Duodenal mucosa (tissue), 2 donors: ENCODE measurements around the gene GOLGA6A.
"Not testable (repeated sequence)": the region's sequence is repeated elsewhere in the genome, so short reads cannot be mapped to it uniquely, and the experiment has no call there.

ENCODE experiments used
- H3K27ac ChIP-seq: one replicate; pipeline ENCODE4 v1.7.0; 2013; ENCODE audit warnings: low read depth, low read length
- H3K27me3 ChIP-seq, 2 donors: one replicate each; pipeline ENCODE4 v1.7.0; 2013; ENCODE audit warnings: low read length in 2 of 2, control low read depth in 1 of 2; ENCODE audit not compliant: insufficient read depth in 2 of 2, control insufficient read depth in 1 of 2
- H3K36me3 ChIP-seq, 2 donors: one replicate each; pipeline ENCODE4 v1.7.0; 2013; ENCODE audit warnings: low read length in 2 of 2, control low read depth in 1 of 2; ENCODE audit not compliant: insufficient read depth in 2 of 2, control insufficient read depth in 1 of 2
- H3K4me1 ChIP-seq, 2 donors: one replicate each; pipeline ENCODE4 v1.7.0; 2013; ENCODE audit warnings: low read length in 2 of 2, control low read depth in 1 of 2; ENCODE audit not compliant: insufficient read depth in 2 of 2, control insufficient read depth in 1 of 2
- H3K4me3 ChIP-seq, 2 donors: one replicate each; pipeline ENCODE4 v1.7.0; 2013; ENCODE audit warnings: low read length in 2 of 2, low read depth in 1 of 2
- H3K9ac ChIP-seq, 2 donors: one replicate each; pipeline ENCODE4 v1.7.0; 2013; ENCODE audit warnings: low read length in 2 of 2, low read depth in 1 of 2
- H3K9me3 ChIP-seq, 2 donors: one replicate each; pipeline ENCODE4 v1.7.0; 2013; ENCODE audit warnings: low read length in 2 of 2, control low read depth in 1 of 2; ENCODE audit not compliant: control insufficient read depth in 1 of 2

GOLGA6A gene

DNA sequence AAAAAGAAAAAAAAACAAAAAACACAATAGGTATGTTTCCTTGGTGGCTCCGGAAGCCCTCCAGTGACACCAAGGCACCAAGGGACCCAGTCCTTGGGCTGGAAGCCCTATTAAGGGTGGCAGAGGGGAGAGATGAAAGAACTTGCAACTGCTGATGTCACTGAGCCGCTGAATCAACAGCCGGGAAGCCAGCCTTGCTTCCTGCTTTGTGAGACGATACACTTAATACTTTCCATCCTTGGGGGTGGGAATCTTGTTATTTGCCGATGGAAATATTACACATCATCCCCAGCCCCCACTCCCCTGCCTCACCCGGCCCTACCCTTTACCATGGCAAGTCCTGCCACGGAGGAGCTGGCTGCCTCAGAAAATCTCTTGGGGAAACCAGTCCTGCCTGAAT, 42.4 kb upstream of the GOLGA6A start:
- H3K9me3 ChIP-seq: no peaks in the 10 kb centered on the region
- H3K4me3 ChIP-seq: no peak overlapping the region
- no peak overlapping the region for H3K27ac ChIP-seq
- H3K9ac ChIP-seq: no peak overlapping the region
- no peaks in the 10 kb centered on the region for H3K4me1 ChIP-seq
- peaks cover 18 to 28% of the 10 kb centered on the region in 2 donors for H3K27me3 ChIP-seq
- no peaks in the 10 kb centered on the region for H3K36me3 ChIP-seq

DNA sequence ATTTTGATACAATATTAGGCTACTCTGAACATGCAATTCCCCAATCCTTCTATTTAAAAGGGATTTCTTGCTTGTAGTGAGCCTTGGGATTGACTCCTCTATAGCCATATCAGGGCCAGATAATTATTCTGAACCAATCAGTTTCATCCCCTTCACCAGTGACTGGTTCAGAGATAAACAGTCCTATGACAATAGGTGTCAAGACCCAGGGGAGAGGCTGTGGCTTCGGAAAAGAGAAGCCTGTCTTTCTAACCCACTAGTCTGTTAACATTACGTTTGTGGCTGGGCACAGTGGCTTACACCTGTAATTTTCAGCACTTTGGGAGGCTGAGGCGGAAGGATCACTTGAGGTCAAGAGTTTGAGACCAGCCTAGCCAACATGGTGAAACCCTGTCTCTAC, 41.8 kb upstream of the GOLGA6A start:
- Histone ChIP-seq H3K9ac (no peak overlapping the region), H3K4me1 (no peaks in the 10 kb centered on the region), H3K4me3 (no peak overlapping the region), H3K9me3 (no peaks in the 10 kb centered on the region), H3K36me3 (no peaks in the 10 kb centered on the region), H3K27ac (no peak overlapping the region), H3K27me3 (peaks cover 12 to 22% of the 10 kb centered on the region in 2 donors)

DNA sequence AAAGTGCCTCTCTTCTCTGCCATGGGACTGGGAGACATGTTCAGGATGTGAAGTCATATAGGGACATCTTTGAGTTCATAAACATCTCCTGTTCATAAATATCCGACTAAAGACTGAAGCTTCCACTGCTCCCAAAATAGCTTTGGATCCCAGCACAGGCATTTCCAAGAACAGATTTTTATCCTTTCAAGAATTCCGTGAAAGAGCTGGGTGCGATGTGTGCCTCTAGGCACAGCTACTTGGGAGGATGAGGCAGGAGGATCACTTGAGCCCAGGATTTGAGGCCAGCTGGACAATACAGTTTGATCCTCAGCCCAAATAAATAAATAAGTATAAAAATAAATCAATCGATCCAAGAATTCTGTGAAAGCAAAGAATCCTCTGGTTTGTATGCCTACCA, 41.3 kb upstream of the GOLGA6A start:
- Histone ChIP-seq H3K4me1 (no peaks in the 10 kb centered on the region), H3K27me3 (peaks cover 7 to 17% of the 10 kb centered on the region in 2 donors), H3K27ac (no peak overlapping the region), H3K9me3 (no peaks in the 10 kb centered on the region), H3K36me3 (no peaks in the 10 kb centered on the region), H3K4me3 (no peak overlapping the region), H3K9ac (no peak overlapping the region)

DNA sequence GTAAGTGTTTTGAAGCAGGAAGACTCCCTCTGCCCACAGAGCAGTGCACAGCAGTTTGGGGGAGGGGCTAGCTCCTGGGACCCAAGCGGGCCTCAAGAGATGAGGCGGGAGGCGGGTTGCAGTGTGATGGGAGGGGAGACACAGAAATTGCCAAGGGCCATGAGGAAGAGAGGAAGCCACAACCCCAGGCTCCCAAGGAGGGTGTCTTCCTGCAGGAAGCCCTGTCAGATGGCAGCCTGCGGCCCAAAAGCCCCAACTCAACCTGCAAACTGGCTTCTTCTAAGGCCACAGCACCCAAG, 40.7 kb upstream of the GOLGA6A start:
- Histone ChIP-seq H3K27ac (no peak overlapping the region), H3K4me1 (no peaks in the 10 kb centered on the region), H3K36me3 (no peaks in the 10 kb centered on the region), H3K27me3 (peaks cover 1 to 11% of the 10 kb centered on the region in 2 donors), H3K9ac (no peak overlapping the region), H3K9me3 (no peaks in the 10 kb centered on the region), H3K4me3 (no peak overlapping the region)

DNA sequence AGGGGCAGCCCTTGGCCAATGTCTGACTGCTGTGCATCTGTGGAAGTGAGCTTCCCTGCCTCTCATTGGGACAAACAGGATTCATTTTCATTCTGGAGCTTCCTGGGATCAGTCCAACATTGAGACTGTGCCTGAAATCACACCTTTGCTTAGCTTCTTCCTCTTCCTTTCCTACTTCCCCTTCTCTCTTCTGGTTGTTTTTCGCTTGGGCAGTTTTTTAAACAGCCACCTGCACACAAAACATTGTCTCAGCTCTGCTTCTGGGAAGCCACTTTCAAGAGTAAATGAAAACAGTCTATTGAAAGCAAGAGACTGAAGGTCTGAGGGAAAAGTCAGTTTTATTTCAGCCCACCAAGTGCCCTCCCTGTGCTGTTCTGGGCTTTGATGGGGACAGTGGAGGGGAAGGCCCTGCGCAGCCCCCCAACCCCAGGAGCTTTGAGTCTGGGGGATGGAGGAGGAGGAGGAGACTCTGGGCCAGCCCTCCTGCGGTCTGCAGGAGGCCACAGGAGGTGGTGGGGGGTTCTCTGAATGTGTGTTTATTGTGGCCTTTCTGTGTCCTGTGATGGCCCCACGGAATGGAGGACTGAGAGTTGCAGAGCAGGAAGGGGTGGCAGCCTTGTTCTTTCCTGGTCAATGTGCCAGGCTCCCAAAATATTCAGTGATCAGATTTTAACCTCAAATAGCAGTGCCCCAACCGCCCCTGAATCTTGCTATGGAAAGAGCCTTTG, 40.2 kb upstream of the GOLGA6A start:
- Histone ChIP-seq H3K9ac (no peak overlapping the region), H3K27me3 (peaks cover 0 to 7% of the 10 kb centered on the region in 2 donors), H3K4me3 (no peak overlapping the region), H3K4me1 (no peaks in the 10 kb centered on the region), H3K36me3 (no peaks in the 10 kb centered on the region), H3K9me3 (no peaks in the 10 kb centered on the region), H3K27ac (no peak overlapping the region)

DNA sequence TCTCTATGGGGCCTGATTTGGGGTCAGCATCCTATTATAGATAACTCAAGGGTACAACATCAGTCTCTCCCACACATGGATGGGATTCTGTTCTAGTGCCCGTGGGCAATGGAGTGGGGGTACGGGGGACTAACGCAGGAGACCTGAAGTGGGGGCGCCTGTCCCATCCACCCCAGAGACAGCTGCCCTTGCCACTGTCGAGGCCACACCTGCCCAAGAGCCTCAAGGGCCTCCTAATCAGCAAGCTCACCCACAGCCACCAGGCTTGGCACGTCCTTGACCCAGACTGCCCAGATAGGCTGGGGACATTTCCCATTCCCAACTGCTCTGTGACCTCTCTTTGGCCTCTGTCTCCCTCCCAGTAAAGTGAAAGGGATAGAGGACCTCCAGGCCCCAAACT, 39.5 kb upstream of the GOLGA6A start:
- Histone ChIP-seq H3K27me3 (peaks cover 0 to 3% of the 10 kb centered on the region in 2 donors), H3K4me3 (no peak overlapping the region), H3K4me1 (no peaks in the 10 kb centered on the region), H3K9ac (no peak overlapping the region), H3K9me3 (no peaks in the 10 kb centered on the region), H3K27ac (no peak overlapping the region), H3K36me3 (no peaks in the 10 kb centered on the region)

DNA sequence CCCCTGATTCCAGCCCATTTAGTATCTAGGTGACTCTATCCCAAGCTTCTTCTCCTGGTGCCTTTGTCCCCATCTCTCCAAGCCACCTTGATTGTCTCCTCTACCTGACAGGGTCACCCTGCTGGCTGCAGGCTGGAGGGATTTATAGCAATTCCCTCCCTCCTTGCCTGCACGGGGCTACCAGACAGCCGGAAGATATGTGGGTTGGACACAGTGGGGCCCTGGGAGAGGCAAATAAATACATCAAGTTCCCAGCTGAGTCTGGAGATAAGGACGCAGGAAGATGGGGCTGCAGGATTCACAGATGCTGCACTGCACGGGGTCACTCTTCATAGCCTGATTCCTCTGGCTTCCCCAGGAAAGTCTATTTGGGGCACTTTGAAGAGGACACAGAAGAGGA, 38.7 kb upstream of the GOLGA6A start:
- H3K27ac ChIP-seq: no peak overlapping the region

DNA sequence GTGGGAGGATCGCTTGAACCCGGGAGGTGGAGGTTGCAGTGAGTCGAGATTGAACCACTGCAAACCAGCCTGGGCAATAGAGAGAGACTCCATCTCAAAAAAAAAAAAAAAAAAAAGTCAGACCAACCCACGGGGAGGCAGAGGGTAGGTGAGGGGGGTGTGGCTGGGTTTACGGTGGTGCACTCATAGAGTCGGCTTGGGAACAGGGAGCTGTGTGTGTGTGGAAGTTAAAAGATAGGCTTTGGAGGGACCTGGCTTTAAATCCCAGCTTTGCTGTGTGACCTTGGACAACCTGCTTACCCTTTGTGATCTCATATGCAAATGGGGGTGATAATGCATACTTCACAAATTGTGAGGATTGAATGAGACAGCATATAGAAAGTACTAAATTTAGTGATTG, 38.1 kb upstream of the GOLGA6A start:
- peaks cover 0 to 3% of the 10 kb centered on the region in 2 donors for H3K27me3 ChIP-seq
- H3K4me3 ChIP-seq: no peak overlapping the region
- H3K9ac ChIP-seq: no peak overlapping the region
- no peaks in the 10 kb centered on the region for H3K9me3 ChIP-seq
- H3K36me3 ChIP-seq: no peaks in the 10 kb centered on the region
- H3K27ac ChIP-seq: no peak overlapping the region
- no peaks in the 10 kb centered on the region for H3K4me1 ChIP-seq

More for the DNA sequence above, 38.7 kb upstream of the GOLGA6A start:
- H3K4me3 ChIP-seq: no peak overlapping the region
- H3K27me3 ChIP-seq: peaks cover 0 to 3% of the 10 kb centered on the region in 2 donors
- no peak overlapping the region for H3K9ac ChIP-seq
- H3K9me3 ChIP-seq: no peaks in the 10 kb centered on the region
- no peaks in the 10 kb centered on the region for H3K4me1 ChIP-seq
- H3K36me3 ChIP-seq: no peaks in the 10 kb centered on the region

DNA sequence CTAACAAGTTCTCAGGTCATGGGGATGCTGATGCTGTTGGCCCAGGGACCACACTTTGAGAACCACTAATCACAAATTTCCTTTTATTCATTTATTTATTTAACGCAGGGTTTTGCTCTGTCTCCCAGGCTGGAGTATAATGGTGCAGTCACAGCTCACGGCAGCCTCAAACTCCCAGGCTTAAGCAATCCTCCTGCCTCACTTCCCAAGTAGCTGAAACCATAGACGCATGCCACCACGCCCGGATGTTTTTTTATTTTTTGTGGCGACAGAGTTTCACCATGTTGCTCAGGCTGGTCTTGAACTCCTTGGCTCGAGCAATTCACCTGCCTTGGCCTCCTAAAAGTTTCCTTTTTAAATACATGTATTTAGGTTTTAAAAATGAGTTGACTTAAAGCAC, 27.4 kb upstream of the GOLGA6A start:
- no peak overlapping the region for H3K9ac ChIP-seq
- no peaks in the 10 kb centered on the region for H3K4me1 ChIP-seq
- no peaks in the 10 kb centered on the region for H3K9me3 ChIP-seq
- H3K27me3 ChIP-seq: no peaks in the 10 kb centered on the region
- H3K4me3 ChIP-seq: no peak overlapping the region
- H3K36me3 ChIP-seq: no peaks in the 10 kb centered on the region
- no peak overlapping the region for H3K27ac ChIP-seq

DNA sequence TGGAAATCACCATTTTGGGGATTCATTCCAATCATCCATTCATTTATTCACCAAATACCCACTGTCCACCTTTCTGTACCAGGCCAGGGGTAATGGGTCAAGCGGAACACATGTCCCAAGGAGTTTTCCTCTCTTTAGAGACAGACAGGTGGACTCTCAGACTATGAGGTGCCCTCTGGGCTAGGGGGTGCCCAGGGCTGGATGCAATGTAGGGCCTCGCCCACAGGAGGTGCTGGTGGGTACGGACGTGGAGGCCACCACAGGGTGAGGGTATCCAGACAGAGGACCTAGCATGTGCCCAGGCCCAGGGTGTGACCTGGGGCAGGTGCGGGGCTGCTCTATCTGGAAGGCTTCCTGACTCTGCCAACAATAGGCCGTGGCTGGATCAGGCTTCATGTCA, 26.3 kb upstream of the GOLGA6A start:
- not testable (repeated sequence) for H3K4me1 ChIP-seq, H3K27ac ChIP-seq, H3K27me3 ChIP-seq, H3K9ac ChIP-seq, H3K36me3 ChIP-seq, H3K9me3 ChIP-seq, H3K4me3 ChIP-seq

DNA sequence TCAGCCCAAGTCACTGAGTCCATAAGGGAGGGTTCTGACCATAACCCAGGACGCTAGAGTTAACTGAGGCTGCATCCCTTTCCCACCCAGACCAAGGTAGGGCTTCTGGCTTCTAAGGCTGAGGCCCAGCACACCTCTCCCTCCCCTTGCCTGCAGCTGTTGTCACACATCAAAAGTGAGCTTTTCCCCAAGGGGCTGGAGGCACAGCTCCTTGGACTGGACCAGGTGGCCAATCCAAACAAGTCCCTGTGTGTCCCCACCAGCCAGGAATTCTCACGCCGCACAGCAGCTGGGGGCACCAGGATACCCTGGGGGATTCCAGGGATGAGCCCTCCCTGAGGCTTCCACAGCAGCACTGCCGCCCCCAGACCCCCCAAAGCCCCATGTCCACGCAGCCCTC, 25.8 kb upstream of the GOLGA6A start:
- Histone ChIP-seq H3K36me3 (no peaks in the 10 kb centered on the region), H3K4me3 (no peak overlapping the region), H3K9me3 (no peaks in the 10 kb centered on the region), H3K4me1 (no peaks in the 10 kb centered on the region), H3K27me3 (no peaks in the 10 kb centered on the region), H3K9ac (no peak overlapping the region), H3K27ac (no peak overlapping the region)
